H1 (cell line): ENCODE results near the gene RRP1B. TPM values are rescaled to one million over a fixed set of nuclear protein-coding genes. Genes with fewer than 3 reads are reported as not detected.

Experiments
- ATF2 ChIP-seq: IDR thresholded peaks from 2 replicates; pipeline ENCODE4 v1.6.1; 2012; ENCODE audit warnings: low read length, inconsistent platforms
- ATF3 ChIP-seq: IDR thresholded peaks from 2 replicates; pipeline ENCODE4 v1.6.1; 2011; ENCODE audit warnings: low read depth, mild to moderate bottlenecking, low read length; ENCODE audit not compliant: insufficient read depth
- MAFK ChIP-seq: IDR thresholded peaks from 2 replicates; pipeline ENCODE4 v1.6.1; 2012; ENCODE audit warnings: low read depth, mild to moderate bottlenecking, improper control_type of control experiment, low read length
- NRF1 ChIP-seq: IDR thresholded peaks from 2 replicates; pipeline ENCODE4 v1.6.1; 2011; ENCODE audit warnings: mild to moderate bottlenecking, low read depth, low read length, improper control_type of control experiment
- PHF8 ChIP-seq: fragments of 200-600 bp; sonication (generic); conservative IDR thresholded peaks from 2 replicates; pipeline ENCODE4 v1.7.1; 2012; ENCODE audit warnings: low read depth, mild to moderate bottlenecking, inconsistent platforms, low read length, moderate library complexity
- polyA plus RNA-seq, 7 experiments: library from polyadenylated mRNA; depleted of rRNA in 3 of 7; stranded (reverse) in 5 of 7; unstranded in 2 of 7; fragments of >200 nt in 5 of 7; fragments of 200-250 nt in 2 of 7; gene quantifications; 1 replicate in 5 of 7; 2 replicates in 1 of 7; 4 replicates in 1 of 7; pipeline versions ENCODE4 v1.2.1 to v1.2.3, GENCODE V29; 2011 to 2013; ENCODE audit warnings: missing spikeins in 2 of 7, mixed read lengths in 2 of 7
- total RNA-seq: library from RNA; stranded (reverse); fragmentation: NEBNext Ultra II Directional; extraction: Animal tissue kit (Norgen Biotek cat#: 25700); gene quantifications from 2 replicates; pipeline ENCODE4 v1.2.1, GENCODE V29; 2021

Gene RRP1B
- total and polyA plus RNA-seq, 2 of the 8 experiments (the other 6 are each of a cell fraction or from before 2014, with no cell fraction given): 25.8 to 97.3 TPM

DNA sequence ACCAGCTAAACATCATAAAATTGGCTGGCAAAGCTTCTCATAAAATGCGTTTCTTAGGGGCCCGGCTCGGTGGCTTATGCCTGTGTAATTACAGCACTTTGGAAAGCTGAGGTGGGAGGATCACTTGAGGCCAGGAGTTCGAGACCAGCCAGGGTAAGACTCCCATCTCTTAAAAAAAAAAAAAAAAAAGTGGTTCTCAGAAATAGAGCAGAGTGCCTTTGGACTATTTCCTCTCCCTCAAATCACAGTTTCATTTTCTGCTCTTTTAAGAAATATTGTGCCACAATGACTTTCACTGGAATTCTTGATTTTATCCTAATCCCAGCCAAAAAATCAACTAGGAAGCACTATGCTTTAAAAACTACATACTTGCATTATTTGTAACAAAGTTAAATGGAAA lies 13.4 kb upstream of the RRP1B start (continued):
- TF ChIP-seq NRF1 (no peak), MAFK (no peak), ATF3 (no peak), ATF2 (no peak), PHF8 (no peak)
- TF ChIP-seq, all 59 proteins: peak for 0
